GM19099 (cell line): ENCODE results near the gene SH3RF3.

Experiments used
- POLR2A ChIP-seq: IDR thresholded peaks from 3 replicates; pipeline ENCODE4 v1.6.1; 2011; ENCODE audit warnings: low read depth; ENCODE audit not compliant: insufficient read length; ENCODE audit errors: extremely low read depth

Gene SH3RF3

DNA sequence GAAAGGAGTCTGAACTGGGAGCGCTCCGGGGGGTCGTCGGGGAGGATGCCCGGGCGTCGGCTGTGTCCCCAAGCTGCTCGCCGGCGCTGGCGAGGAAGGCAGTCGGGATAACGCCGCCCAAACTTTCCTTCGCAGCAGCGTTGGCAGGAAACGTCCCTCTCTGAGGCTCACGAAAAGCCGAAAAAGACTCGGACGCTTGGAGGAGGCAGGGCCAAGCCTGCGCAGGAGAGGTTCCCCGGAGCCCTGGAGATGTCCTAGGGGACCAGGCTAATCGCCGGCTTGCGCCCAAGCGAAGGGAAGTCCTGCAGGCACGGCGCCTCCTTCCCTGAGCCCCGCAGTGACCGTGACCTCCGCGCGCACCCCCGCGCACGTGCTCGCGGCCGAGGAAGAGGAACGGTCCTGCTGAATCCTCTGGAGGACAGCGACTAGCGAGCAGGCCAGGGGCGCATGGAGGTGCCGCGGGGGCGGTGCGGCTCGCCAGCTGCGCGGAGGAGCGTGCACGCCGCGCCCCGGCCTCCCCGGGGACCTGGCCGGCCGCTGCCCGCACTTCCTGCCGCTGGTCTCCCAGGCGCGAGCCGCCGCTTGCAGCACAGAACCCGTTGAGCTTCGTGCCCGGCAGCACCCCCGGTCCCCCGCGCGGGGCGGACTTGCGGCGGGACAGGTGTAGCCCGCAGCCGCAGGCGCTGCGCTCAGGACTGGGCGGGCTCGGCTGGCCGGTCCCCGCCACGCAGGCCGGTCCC, at the start of gene SH3RF3:
TSS of gene SH3RF3 (plus strand) at position 590 of the 740 bp plus-strand sequence.
- TF ChIP-seq POLR2A, result no peak

DNA sequence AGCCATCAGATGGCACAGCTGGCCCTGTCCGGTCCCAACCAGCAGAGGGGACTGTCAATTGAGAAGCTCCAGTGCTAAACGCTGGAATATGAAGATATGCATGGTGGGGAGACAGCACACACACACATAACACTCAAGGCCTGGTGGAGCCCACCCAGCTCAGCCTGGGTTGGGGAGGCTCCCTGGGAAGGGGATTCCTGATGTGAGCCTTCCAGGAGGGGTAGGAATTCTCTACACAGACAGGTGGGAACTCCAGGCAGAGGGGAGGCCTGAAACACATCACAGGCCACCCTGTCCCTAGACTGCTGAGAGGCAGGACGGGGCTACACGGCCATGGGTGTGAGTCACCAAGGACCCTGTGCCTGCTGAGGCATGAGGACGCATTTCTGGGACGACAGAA, 49.4 kb upstream of the SH3RF3 start:
- TF ChIP-seq POLR2A, result no peak

DNA sequence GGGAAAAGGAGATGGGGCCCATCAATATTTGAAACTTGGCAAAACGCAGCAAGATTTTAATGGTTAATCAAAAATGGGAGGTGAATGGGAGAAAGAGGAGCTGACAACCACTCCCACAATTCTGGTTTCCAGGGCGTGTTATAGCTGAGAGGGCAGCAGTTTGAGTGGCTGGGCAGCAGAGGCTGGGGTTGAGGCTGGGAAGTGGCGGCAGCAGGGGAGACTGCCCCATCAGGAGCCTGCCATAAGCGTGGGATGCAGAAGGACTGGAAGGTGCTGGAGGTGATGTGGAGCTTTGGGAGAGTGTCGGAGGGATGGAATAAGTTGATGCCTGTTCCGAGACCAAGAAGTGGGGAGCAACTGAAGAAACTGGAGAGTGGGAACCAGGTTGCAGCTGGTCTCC, 48.9 kb upstream of the SH3RF3 start:
- TF ChIP-seq POLR2A, result no peak

DNA sequence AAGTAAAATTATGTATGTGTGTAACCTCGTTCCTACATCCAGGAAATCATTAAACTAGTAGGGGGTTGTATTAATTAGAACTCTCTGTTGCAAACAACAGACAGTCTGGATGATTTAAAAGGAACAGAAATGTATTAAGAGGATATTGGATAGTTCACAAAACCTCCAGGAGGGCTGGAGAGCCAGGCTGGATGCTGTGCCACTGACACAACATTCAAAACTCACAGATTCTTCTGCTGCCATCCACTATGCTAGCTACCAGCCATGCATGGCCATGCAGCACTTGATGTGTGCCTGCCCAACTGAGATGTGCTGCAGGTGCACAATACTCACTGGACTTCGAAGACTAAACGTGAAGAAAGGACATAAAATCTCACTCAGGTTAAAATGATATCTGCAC, 48.2 kb upstream of the SH3RF3 start:
- no peak for TF ChIP-seq POLR2A

DNA sequence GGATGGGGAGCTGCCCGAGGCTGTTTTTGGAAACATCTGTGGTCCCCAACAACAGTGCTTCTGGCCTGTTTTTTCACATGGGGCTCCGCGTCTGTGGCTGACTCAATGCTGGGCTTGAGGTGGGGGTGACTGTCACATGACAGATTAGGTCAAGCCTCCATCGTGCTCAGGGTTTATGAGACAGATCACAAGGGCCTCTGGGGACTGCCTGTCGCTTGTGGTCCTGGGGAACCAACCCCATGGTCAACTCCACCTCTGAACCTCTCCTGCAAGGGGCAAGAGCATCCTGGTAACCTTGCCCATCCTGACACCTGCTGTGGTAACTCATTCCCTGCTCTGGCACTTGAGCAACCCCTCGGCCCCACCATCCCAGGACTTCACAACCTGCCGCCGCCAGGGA, 47.6 kb upstream of the SH3RF3 start:
- TF ChIP-seq POLR2A, result no peak

DNA sequence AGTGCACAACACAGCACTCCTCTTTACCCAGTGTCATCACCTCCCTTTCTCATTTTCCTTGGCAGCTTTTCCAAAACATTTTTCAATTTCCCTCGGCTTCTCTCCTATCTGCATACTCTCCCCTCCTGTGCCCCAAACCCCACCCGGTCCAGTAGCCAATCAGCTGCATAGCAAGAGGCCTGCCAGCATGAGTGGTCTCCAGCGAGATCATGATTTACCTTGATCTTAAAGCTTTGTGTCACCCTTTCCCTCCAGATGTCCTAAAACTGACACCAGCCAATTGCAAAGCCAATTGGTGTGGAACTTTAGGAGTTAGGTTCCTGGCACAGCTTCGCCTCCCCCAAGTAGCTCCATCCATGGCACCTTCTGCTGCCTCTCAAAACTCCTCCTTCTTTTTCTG, 45.2 kb upstream of the SH3RF3 start:
- TF ChIP-seq POLR2A, result no peak

DNA sequence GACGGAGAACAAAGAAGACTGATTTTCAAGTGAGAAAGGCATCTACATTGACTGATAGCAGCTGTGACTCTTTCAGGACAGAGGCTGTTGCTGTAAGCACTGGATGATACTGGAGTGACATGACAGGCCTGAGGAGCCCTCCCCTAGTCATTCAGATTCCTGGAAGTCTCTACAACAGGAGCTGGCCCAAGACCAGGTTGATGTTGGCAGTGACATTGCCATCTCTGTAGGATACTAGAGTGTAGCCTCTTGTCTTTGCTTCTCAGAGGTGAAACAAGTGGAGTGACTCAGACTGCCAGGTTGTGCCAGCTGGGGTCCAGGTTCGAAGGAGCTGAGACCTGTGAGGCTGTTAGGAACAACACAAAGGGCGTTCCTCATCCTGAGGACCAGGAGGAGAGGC, 44.7 kb upstream of the SH3RF3 start:
- TF ChIP-seq POLR2A, result no peak

DNA sequence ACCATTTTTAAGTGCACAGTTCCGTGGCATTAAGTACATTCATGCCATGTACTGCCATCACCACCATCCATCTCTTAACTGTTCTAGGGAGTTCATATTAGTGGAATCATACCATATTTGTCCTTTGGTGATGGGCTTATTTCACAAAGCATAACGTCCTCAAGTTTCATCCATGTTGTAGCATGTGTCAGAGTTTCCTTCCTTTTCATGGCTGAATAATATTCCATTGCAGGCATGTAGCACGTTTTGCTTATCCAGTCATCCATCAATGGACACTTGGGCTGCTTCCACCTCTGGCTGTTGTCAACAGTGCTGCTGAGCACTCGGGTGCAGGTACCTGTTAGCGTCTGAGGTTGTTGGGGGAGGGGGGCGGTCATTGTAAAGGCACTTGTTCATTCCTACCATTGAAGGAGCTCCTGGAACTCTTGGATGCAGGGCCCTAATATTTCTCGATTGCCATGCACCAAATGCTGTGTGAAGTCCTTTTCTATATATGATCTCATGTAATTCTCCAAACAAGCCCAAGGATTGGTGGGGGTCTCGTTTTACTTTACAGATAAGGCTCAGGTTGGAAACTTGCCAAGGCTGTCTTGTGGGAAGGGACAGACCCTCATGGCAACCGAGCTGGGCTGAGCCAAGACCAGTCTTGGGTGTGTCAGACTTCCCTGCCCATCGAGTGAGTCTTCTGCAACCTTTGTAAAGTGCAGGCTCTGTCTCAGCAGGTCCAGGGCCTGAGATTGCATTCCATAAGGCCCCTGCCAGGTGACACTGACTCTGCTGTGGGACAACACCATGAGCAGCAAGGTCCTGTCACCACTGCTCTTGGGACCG, 42.9 kb upstream of the SH3RF3 start:
- TF ChIP-seq POLR2A, result no peak

DNA sequence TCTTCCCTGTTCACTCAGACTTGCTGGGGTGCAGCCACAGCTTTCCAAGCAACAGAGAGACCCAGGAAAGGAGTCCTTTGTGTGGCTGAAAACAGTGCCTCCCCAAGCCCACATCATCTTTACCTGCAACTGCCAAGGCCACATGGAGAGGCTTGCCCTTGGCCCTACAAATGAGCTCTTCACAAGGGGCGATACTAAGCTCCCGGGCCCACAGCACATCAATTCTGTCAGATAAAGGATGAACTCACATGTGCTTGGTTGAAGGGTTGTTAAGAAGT, 42.3 kb upstream of the SH3RF3 start:
- no peak for TF ChIP-seq POLR2A

DNA sequence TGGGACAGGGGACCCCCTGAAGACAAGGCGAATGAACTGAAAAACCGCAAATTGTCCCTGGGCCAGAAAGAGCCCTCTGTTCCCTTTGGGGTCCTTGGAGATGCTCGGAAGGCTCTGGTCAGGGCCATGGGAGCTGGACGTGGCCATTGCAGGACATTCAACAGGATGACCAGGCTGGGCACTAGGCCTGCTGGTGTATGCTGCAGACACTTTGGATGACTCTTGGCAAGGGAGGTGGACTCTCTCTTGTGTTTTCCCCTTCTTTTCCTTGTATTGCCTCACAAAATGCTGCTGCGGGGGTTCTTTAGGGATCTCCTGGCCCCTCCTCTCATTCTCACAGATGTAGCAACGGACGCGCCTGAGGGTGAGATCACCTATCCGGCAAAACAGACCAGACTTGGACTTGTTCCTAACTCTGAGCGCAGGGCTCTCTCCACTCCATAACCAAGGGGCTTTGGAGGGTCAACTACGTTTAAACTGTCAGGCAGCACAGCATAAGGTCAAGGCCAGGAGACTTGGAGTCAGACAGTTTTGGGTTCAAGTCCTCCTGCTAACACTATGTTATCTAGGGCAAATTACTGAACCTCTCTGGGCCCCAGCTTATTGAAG, 41.8 kb upstream of the SH3RF3 start:
- no peak for TF ChIP-seq POLR2A

DNA sequence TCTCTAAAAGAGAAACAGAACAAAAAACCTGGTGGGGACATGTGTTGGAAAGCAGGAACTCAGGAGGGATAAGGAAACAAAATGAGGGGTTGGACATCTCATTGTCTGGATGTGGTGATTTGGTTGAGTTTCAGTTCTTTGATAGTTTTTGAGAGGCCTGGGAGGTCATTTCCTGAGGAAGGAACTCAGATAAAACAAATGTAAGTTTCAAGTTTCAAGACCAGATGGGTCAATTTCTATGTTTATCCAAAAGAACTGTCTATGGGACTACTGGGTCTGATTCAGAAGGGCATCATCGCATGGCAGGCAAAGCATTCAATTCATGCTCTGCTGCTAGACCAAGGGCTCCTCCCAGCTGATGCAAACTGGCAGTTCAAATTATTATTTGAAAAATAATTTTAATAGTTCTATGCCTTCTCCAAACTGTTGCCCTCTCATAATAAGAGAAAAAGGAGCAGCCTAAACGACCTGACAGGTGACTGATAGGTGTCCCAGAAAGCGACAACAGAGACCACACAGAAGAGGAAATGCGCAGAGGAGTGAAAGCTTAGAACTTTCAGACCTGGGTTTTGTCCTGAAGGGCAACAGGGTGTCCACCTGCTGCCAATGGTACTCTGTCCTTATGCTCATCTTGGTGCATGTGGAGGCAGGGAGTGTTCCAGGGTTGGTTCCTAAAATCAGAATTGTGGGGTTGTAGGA, 39.3 kb upstream of the SH3RF3 start:
- TF ChIP-seq POLR2A, result no peak

DNA sequence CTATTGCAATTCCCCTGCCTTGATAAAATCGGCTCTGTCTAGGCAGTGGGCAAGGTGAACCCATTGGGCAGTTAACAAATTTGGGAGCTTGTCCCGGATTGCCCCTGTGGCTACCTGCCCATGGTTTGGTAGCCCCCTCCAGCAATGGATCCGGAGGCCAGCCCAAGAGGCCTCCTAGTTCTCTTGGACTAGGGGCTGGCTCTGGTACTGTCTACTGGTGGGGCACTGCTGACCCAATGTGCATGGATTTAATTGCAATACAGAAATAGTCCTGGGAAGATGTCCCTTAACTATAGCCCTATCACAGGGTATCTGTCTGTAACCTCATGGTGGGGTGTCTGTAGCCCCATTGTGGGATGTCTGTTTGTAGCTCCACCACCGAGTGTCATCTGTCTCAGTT, 37.5 kb upstream of the SH3RF3 start:
- TF ChIP-seq POLR2A, result no peak

DNA sequence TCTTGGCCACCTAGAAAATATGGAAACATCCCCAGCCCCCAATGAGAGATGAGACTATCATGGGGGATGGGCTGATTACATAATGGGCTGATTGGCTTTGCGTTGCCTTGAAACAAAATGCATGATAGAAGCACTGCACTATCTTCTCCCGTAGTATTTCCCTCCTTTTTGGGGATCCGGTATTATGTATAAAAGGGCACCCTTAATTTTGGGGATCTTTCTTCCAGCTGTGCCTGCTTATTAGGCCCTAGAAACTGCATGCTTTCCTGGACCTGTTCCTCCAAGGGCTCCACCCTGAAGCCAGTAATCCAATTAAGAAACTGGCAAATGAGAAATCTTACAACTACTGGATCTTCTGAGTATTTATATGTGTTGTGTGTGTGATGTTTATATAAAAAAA, 34.9 kb upstream of the SH3RF3 start:
- TF ChIP-seq POLR2A, result no peak

DNA sequence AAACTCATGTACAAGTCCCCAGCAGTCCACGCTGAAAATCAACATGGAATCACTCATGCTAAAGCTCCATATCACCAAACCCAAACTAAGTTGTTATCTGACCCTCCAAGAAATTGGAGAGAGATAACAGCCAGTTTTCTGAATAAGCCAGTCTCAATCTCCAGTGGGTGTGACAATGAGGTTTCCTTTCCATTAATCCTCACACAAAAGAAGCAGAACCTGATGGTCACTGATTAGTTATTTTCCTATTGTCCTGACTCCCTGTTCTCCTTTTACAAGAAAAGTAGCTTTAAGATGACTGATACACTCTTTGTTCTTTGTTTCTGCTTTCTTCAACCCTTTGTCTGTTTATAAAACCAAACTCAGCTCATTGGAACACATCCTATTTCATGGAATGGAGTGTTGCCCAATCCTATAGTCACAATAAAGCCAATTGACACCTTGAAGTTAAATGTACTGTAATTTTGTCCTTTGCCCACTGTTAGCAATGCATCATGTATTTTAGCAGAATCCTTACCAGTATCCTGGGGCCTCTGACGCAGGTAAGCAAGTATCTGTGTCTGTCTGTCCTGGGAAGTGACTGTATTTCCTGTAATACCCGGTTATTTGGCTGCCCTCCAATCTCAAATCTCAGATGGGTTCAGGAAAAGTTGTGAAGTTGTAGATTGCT, 30.6 kb upstream of the SH3RF3 start:
- no peak for TF ChIP-seq POLR2A

DNA sequence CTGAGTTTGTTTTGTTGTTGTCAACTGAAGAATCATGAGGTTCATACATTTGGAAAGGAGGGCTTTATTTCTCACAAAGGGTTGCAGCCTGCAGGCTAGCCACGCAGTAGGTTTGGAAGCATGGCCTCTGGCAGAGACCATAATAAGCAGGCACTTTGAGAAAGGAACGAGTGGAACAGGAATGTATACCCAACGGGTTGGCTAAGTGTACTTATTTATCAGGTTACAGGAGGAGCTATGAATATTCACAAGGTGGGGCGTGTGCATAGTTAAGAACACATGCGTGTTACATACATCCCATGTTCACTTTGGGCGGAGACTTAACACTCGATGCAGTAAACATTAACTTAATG, 30.1 kb upstream of the SH3RF3 start:
- no peak for TF ChIP-seq POLR2A
